Tibial artery (tissue), 4 donors: ENCODE data around the gene ANO7.
A peak's percentile ranks its signal among the peaks of the same experiment; 100 is the strongest.

Source experiments
- DNase-seq, 2 donors: peaks; one replicate each; pipeline ENCODE4 v3.0.0-alpha.2; 2019
- H3K27ac ChIP-seq, 2 donors: fragments of 200-600 bp; sonication (generic) in 1 of 2; 1 replicate in 1 of 2; 2 replicates in 1 of 2; pipeline ENCODE4 v1.5.1; 2018 to 2019; ENCODE audit warnings: mild to moderate bottlenecking in 1 of 2
- H3K27me3 ChIP-seq, 2 donors: fragments of 200-600 bp; sonication (generic) in 1 of 2; one replicate each; pipeline versions ENCODE4 v1.5.1 to v1.6.0; 2016 to 2019
- H3K36me3 ChIP-seq, 3 donors: fragments of 200-600 bp; sonication (generic) in 2 of 3; one replicate each; pipeline ENCODE4 v1.5.1; 2016 to 2019; ENCODE audit warnings: mild to moderate bottlenecking in 2 of 3
- H3K4me1 ChIP-seq, 4 donors: fragments of 200-600 bp; sonication (generic) in 2 of 4; 1 replicate in 3 of 4; 2 replicates in 1 of 4; pipeline ENCODE4 v1.5.1; 2016 to 2019
- H3K4me3 ChIP-seq, 2 donors: fragments of 200-600 bp; sonication (generic) in 1 of 2; 1 replicate in 1 of 2; 2 replicates in 1 of 2; pipeline ENCODE4 v1.5.1; 2018 to 2019; ENCODE audit warnings: mild to moderate bottlenecking in 2 of 2
- H3K9me3 ChIP-seq, 3 donors: fragments of 200-600 bp; sonication (generic) in 1 of 3; one replicate each; pipeline ENCODE4 v1.5.1; 2016 to 2019
- intact Hi-C: fragments of 100-400 bp; cut with DNase I; formaldehyde crosslinking; loops from one replicate; pipeline ENCODE4 v1.15.0; 2023; ENCODE audit warnings: low total_unique reads
- TF ChIP-seq, protein P1 (sequence below), 2 experiments: fragments of 200-600 bp in 1 of 2; fragments of 450-650 bp in 1 of 2; IDR thresholded peaks; one replicate each; pipeline ENCODE4 v1.5.1; 2017 to 2019; ENCODE audit warnings: antibody characterized with exemption in 2 of 2, mild to moderate bottlenecking in 1 of 2, moderate library complexity in 1 of 2

The ANO7 gene, protein sequence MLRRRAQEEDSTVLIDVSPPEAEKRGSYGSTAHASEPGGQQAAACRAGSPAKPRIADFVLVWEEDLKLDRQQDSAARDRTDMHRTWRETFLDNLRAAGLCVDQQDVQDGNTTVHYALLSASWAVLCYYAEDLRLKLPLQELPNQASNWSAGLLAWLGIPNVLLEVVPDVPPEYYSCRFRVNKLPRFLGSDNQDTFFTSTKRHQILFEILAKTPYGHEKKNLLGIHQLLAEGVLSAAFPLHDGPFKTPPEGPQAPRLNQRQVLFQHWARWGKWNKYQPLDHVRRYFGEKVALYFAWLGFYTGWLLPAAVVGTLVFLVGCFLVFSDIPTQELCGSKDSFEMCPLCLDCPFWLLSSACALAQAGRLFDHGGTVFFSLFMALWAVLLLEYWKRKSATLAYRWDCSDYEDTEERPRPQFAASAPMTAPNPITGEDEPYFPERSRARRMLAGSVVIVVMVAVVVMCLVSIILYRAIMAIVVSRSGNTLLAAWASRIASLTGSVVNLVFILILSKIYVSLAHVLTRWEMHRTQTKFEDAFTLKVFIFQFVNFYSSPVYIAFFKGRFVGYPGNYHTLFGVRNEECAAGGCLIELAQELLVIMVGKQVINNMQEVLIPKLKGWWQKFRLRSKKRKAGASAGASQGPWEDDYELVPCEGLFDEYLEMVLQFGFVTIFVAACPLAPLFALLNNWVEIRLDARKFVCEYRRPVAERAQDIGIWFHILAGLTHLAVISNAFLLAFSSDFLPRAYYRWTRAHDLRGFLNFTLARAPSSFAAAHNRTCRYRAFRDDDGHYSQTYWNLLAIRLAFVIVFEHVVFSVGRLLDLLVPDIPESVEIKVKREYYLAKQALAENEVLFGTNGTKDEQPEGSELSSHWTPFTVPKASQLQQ

DNA sequence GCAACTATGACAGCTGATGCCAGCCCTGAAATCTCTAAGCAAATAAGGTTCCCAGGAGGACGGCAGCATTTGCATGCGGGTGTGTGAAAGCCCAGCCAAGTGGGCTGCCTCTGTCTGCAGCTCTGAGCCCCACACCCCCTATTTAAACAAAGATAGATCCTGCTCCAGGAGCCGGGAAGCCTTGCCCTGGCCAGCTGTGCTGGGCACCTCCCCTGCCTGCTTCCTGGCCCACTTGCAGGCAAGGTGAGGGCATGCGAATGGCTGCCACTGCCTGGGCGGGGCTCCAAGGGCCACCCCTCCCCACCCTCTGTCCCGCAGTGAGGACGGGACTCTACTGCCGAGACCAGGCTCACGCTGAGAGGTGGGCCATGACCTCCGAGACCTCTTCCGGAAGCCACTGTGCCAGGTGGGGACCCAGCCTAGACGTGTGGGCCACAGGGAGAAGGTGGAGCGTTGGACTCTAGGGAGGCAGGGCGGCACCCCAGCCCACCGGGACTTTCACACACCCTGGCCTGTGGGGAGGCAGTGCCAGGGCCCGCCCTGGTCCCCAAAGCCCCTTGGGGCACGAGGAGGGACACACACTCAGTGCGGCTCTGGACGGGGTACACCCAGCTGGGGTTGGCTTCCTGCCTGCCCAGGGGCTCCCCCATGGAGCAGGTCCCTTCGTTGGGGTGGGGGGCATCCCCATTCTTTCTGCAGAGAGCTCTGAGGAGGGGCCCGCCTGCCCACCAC, at the start of gene ANO7:
Gene ANO7 (plus strand): TSS at position 317 of the 732 bp plus-strand sequence. CDS start 1,387 bp downstream, outside the sequence.
- Histone ChIP-seq H3K9me3 (no peaks in the 10 kb centered on the region), H3K36me3 (peaks cover 0 to 10% (median under 1%) of the 10 kb centered on the region in 3 donors), H3K4me1 (no peaks in the 10 kb centered on the region), H3K27me3 (peaks cover 0 to 9% of the 10 kb centered on the region in 2 donors), H3K4me3 (no peak within 1 kb of the TSS), H3K27ac (no peak within 1 kb of the TSS)
- intact Hi-C loops, result no loop called here
- TF ChIP-seq, protein P1, sequence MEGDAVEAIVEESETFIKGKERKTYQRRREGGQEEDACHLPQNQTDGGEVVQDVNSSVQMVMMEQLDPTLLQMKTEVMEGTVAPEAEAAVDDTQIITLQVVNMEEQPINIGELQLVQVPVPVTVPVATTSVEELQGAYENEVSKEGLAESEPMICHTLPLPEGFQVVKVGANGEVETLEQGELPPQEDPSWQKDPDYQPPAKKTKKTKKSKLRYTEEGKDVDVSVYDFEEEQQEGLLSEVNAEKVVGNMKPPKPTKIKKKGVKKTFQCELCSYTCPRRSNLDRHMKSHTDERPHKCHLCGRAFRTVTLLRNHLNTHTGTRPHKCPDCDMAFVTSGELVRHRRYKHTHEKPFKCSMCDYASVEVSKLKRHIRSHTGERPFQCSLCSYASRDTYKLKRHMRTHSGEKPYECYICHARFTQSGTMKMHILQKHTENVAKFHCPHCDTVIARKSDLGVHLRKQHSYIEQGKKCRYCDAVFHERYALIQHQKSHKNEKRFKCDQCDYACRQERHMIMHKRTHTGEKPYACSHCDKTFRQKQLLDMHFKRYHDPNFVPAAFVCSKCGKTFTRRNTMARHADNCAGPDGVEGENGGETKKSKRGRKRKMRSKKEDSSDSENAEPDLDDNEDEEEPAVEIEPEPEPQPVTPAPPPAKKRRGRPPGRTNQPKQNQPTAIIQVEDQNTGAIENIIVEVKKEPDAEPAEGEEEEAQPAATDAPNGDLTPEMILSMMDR (IDR thresholded peaks at IDR 0.05), result no peak
- no peak for DNase-seq

DNA sequence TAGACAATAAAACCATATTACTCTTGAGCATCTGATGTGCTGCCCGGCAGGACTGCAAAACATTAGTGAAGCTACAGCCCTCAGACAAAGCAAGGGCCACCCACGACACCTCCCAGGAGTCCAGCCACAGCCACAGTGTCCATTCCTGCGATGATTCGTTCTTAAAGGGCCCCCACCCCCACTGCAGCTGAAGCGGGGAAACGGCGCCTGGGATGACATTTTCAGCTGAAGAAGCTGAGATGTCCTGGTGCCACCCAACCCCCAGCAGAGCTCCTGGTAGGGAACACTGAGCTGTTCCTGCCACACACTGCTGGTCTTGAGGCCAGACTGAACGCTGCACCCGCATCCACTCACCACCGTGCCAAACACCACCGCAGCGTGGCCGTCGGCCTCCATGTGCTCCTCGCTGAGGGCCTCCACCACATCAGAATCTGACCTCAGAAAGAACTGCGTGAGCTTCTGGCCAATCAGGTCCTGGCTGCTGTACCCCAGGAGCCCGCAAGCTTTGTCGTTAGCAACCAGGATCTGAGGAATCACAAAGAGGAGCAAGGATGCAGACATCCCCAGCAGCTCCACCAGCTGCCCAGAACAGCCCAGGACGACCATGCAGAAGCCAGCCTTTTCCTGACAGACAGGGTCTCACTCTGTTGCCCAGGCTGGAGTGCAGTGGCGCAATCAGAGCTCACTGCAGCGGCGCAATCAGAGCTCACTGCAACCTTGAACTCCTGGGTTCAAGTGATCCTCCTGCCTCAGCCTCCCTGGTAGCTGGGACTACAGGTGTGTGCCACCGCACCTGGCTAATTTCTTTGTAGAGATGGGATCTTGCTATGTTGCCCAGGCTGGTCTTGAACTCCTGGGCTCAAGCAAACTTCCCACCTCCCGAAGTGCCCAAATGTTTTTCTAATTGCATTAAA, 48.7 kb upstream of the ANO7 start:
- Histone ChIP-seq H3K9me3 (no peaks in the 10 kb centered on the region), H3K4me1 (no peaks in the 10 kb centered on the region), H3K27ac (no peak overlapping the region), H3K27me3 (no peaks in the 10 kb centered on the region), H3K4me3 (no peak overlapping the region), H3K36me3 (peaks cover 0 to 33% (median 0%) of the 10 kb centered on the region in 3 donors)
- DNase-seq, result no peak
- TF ChIP-seq, protein P1 (IDR thresholded peaks at IDR 0.05), result no peak
- intact Hi-C loops, result no loop called here

DNA sequence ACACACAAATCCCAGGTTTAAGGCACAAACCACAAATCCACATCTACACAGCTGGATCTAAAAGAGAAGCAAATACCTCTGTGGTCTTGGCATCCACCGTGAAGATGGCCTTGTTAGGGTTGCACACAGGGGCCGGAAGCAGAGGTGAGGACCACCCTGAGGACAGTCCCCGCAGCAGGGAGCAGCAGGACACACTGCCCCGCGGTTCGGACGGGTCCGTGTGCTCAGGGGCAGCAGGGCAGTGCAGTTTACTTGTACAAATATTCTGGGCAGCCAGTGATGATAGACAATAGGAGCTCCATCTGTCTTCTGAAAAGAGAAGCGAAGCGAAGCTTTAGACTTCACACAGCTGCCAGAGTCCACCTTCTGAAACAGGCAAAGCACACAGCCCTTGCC, 48.0 kb upstream of the ANO7 start:
- H3K36me3 ChIP-seq, result peaks cover 0 to 33% (median 0%) of the 10 kb centered on the region in 3 donors
- no peak for DNase-seq

DNA sequence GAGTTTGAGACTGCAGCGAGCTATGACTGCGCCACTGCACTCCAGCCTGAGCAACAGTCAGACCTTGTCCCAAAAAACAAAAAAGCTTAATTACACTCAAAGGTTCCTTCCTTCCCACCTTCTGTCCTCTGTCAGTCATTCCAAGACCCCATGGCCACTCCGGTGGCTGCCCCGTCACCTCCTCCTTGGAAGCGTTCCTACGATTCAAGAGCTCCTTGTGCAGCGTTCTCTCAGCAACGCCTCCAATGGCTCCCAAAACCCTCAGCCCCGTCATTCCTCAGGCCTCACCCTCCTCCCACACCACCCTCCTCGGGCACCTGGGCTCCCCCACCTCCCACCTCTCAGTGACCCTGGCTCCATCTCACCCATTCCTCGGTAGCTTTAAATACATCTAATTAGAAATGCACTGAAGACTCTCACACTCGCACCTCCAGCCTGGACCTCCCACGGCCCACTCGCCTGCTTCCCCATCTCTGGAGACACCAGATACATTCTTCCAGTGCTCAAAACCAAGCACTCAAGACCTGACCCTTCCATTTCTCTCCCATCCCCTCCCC, 47.2 kb upstream of the ANO7 start:
- H3K9me3 ChIP-seq, result no peaks in the 10 kb centered on the region
- TF ChIP-seq, protein P1 (IDR thresholded peaks at IDR 0.05), result no peak
- peak in 1 of 2 donors; percentile 38 for DNase-seq
- no peaks in the 10 kb centered on the region for H3K4me1 ChIP-seq
- H3K4me3 ChIP-seq, result no peak overlapping the region
- no peaks in the 10 kb centered on the region for H3K27me3 ChIP-seq
- intact Hi-C loops, result no loop called here
- H3K36me3 ChIP-seq, result peaks cover 0 to 24% (median 0%) of the 10 kb centered on the region in 3 donors
- no peak overlapping the region for H3K27ac ChIP-seq

More for the DNA sequence above, 48.0 kb upstream of the ANO7 start:
- no peaks in the 10 kb centered on the region for H3K27me3 ChIP-seq
- H3K9me3 ChIP-seq, result no peaks in the 10 kb centered on the region
- no peaks in the 10 kb centered on the region for H3K4me1 ChIP-seq
- no peak overlapping the region for H3K4me3 ChIP-seq
- H3K27ac ChIP-seq, result no peak overlapping the region
- TF ChIP-seq, protein P1 (IDR thresholded peaks at IDR 0.05), result no peak
- intact Hi-C loops, result no loop called here
